Measurements from ENCODE around the gene LIN7B. TPM values are rescaled to one million over a fixed set of nuclear protein-coding genes. Genes with fewer than 3 reads are reported as not detected.

The LIN7B gene
- total RNA-seq, 2 donors from 2014 or later: 31.5 to 35.0 TPM

GRCh38 chr19:49114630-49115363, 627 bp downstream of the LIN7B start:
- Histone ChIP-seq H3K4me1 (peaks cover 0 to 48% of the 10 kb centered on the region in 2 donors), H3K9me3 (no peaks in the 10 kb centered on the region), H3K36me3 (no peaks in the 10 kb centered on the region), H3K27ac (peak overlapping the region; percentile 86 to 91), H3K27me3 (no peaks in the 10 kb centered on the region), H3K4me3 (peak overlapping the region; percentile 74 to 94)
- DNase-seq (ENCODE audit: low spot score): peak; percentile 74
- no peak for TF ChIP-seq CTCF (IDR thresholded peaks at IDR 0.05)

- Histone ChIP-seq H3K36me3 (no peaks in the 10 kb centered on the region), H3K4me1 (peaks cover 0 to 44% of the 10 kb centered on the region in 2 donors), H3K27me3 (no peaks in the 10 kb centered on the region), H3K4me3 (no peak overlapping the region), H3K9me3 (no peaks in the 10 kb centered on the region), H3K27ac (no peak overlapping the region)
- TF ChIP-seq CTCF (IDR thresholded peaks at IDR 0.05): no peak
- no peak for DNase-seq (ENCODE audit: low spot score)
These were observed 2.4 kb downstream of the LIN7B start for GRCh38 chr19:49116544-49116943.

GRCh38 chr19:49117677-49118564, 3.8 kb downstream of the LIN7B start:
- H3K4me3 ChIP-seq: peak overlapping the region; percentile 46 to 70
- peak overlapping the region; percentile 95 to 97 for H3K27ac ChIP-seq
- no peaks in the 10 kb centered on the region for H3K27me3 ChIP-seq
- TF ChIP-seq CTCF (IDR thresholded peaks at IDR 0.05): no peak
- H3K36me3 ChIP-seq: no peaks in the 10 kb centered on the region
- no peaks in the 10 kb centered on the region for H3K9me3 ChIP-seq
- peaks cover 0 to 44% of the 10 kb centered on the region in 2 donors for H3K4me1 ChIP-seq
- no peak for DNase-seq (ENCODE audit: low spot score)

- H3K27ac ChIP-seq: peak within 1 kb of the TSS; percentile 95 to 97
- no peaks in the 10 kb centered on the region for H3K9me3 ChIP-seq
- peaks cover 0 to 39% of the 10 kb centered on the region in 2 donors for H3K4me1 ChIP-seq
- TF ChIP-seq CTCF (IDR thresholded peaks at IDR 0.05): peak in 1 of 2 donors; percentile 37
- peak within 1 kb of the TSS; percentile 46 to 70 for H3K4me3 ChIP-seq
- no peaks in the 10 kb centered on the region for H3K36me3 ChIP-seq
- DNase-seq (ENCODE audit: low spot score): peak; percentile 94
- H3K27me3 ChIP-seq: no peaks in the 10 kb centered on the region
These were observed 4.6 kb downstream of the LIN7B start, which contains the start of gene C19orf73 for GRCh38 chr19:49118565-49119410. Gene C19orf73, minus strand, starts transcription at chr19:49119143. Its CDS starts 121 bp downstream, at chr19:49119022.

All from right atrium auricular region (tissue), 2 donors.